T-helper 2 cell (primary cell): ENCODE results near the gene TTC7B.

Experiments
- DNase-seq, 5 experiments: peaks; one replicate each; pipeline versions ENCODE4 v3.0.0 to v3.0.0-alpha.2; 2012 to 2022

The TTC7B gene

DNA sequence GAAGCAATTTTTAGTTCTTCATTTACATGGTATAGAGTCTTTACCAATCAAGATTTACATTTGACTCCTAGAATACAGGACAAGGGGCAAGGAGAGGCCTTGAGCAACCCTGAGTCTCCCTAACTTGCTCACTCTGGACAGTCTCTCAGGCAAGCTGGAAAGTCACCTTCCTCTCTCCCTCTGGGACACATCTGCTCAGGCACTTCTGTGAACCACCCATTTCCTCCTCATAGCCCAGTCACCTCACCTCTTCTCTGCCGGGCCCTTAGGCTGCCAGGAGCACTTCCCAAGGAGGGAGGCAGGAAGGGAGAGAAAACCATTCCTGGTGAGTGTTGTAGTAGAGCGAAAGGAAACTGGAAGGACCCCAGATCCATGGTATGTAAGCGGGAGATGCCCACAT is 202.8 kb downstream of the TTC7B start:
- DNase-seq: no peak

GRCh38 chr14:90612801-90613200 is 203.4 kb downstream of the TTC7B start:
- no peak for DNase-seq

GRCh38 chr14:90611936-90612335 is 204.3 kb downstream of the TTC7B start:
- no peak for DNase-seq

DNA sequence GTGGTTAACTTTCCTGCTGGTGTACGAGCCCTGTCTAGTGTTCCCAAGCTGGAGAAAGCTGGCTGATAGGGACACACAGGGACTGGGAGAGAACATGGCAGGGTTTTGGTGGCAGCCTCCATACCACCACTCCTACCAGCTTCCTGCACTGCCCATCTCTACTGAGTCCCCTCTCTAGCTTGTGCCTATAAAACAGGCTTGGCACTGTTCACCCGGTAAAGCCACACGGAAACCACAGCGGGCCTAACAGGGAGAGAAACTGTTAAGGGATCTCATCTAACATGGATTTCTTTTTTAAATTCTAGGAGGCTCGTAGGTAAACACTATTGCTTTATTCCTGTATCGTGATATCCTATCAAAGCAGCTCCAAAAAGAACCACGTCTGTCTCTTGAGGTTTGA is 204.7 kb downstream of the TTC7B start:
- DNase-seq: no peak

GRCh38 chr14:90610346-90611040 is 205.7 kb downstream of the TTC7B start:
- DNase-seq: no peak

GRCh38 chr14:90609376-90609775 is 206.9 kb downstream of the TTC7B start:
- no peak for DNase-seq

GRCh38 chr14:90608929-90609341 is 207.3 kb downstream of the TTC7B start:
- DNase-seq: no peak

- no peak for DNase-seq
Measured at GRCh38 chr14:90608281-90608680, 207.9 kb downstream of the TTC7B start.

GRCh38 chr14:90607141-90607540 is 209.1 kb downstream of the TTC7B start:
- no peak for DNase-seq

DNA sequence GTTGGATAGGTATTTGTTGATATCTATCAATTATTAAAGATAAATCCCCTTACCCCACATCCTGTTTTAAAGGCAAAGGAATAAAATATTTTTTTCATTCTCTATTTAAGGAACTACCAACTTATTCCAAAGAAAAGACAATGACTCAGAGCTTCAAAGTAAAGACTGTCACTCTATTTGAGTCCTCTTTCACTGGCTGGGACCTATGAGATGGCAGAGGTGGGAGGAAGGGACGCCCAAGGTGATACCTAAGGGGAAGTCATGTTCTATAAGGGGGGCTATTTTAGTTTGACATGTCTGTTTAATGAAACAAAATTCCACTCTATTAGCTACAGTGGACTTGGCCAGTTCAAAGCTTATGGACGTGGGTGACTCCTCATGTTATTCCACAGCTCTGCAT is 209.8 kb downstream of the TTC7B start:
- no peak for DNase-seq

DNA sequence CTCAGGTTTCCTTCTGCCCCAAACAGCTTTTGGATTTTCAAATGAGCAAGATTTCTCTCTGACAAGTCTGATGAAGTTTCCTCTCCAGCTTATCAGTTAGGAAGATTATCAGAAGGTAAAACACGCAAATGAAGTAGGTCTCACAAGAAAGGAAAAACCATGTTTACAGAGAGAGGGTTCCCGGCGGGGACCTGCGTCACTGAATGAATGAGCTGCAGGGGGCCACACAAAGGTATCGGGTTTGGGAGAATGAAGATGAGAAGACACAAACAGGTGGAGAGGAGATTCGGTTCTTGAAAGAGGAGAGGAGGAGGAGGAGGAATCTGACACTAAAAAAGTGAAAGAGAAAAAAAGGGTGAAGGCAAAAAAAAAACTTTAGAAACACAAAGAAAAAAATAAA is 210.8 kb downstream of the TTC7B start:
- no peak for DNase-seq

GRCh38 chr14:90604356-90604755 is 211.9 kb downstream of the TTC7B start:
- no peak for DNase-seq

DNA sequence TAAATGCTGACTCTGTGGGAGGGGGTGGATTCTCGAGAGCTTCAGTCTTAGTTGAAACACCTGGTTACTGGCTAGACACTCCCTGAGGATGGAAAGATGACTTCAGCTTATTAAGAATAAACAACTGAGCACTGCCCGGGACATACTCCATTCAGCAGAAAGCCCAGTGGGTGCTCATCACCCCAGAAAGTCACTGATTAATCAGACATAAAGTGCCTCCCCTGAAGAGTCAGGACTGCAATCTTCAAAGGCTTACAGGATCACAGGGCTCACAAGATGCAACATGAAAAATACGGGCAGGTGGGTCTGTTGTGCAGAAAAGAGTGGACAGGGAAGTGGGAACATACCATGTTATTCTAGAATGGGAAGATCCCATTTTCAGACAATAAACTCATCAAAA is 212.4 kb downstream of the TTC7B start:
- no peak for DNase-seq

GRCh38 chr14:90603336-90603735 is 212.9 kb downstream of the TTC7B start:
- no peak for DNase-seq

GRCh38 chr14:90602088-90602687 is 214.0 kb downstream of the TTC7B start:
- no peak for DNase-seq

DNA sequence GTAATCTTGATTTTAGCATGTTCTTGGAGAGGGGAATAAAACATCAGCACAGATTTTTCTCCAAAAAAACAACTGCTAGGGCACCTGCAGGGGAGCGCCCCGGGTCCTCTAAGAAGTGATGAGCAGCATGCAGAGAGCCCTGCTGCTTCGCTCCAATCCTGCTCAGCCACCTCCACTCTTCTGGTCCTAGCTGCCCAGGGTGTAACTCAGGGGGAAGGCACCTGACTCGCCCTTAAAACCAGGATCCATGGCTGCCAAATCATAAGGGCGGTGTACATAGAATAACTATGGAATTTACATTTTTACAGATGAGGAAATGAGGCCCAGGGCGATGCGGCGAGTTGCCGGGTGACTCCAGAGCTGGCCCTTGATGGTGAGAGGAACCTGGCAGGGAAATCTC is 214.7 kb downstream of the TTC7B start:
- no peak for DNase-seq

GRCh38 chr14:90600619-90601018 is 215.6 kb downstream of the TTC7B start:
- no peak for DNase-seq

DNA sequence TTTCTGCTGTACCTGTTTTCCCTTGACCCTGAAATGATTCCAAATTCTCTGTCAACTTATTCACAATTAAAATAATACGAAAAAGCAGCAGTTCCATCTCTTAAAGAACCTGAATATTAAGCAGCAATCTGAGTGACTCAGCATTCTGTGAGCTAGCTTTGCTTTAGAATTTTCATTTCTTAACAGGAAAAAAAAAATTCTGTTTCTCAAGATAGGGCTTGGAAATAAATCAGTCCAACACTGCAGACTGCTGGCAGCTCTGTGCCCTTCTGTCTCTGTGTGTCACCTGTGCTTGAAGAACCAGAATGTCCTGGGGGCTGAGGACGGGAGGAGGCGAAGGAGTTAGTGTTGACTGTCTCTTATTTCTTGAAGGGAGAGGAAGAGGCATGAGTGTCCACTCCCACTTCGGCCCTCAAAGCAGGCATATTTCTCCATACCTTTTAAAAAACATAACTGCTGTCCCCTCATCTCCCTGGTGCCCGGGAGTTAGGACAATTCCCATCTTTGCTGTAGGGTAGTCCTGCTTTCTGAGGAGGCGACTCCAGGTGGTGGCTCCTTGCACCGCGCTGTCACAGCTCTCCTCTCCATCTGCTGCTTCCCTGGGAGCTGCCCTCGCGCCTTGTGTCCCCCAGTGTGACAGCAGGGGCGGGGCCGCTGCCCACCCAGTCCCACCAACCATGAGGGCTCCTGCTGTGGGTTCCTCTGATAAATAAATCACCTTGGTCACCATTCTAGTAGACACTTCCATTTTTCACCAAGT is 216.3 kb downstream of the TTC7B start:
- no peak for DNase-seq

DNA sequence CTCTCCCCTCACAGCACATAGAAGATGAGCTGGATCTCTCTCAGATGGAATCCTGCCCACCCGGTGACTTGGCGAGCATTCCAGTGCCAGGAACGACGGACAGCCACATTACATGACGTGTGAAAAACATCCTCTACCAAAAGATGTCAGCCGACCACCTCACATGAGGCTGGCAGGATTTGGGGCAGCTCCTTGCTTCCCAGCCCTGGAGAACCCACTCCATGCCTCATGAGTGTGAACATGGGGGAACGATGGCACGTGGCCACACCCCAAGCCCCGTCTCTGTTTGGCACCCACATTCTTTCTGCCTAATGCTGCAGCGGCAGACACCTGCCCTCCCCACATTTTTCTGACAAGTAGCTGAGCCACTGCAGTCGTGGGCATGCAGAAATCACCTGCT is 216.9 kb downstream of the TTC7B start:
- no peak for DNase-seq

DNA sequence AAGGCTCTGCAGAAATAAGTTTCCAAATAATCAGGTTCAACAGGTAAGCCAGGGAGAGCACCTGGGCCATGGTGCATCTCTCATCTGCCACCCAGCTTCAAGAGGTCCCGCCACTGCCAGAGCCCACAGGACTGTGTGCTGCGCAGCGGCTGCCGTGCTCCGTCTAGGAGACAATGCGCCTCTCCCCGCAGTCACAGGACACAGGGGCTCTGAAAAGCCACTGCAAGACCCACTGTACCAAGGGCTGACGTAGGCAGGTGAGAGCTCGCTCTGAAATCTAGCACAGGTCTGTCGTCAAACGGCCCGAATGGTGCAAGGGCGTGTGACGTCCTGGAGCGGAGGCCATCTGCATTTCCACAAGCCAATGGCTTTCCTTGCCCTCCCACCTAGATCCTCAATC is 218.3 kb downstream of the TTC7B start:
- no peak for DNase-seq

DNA sequence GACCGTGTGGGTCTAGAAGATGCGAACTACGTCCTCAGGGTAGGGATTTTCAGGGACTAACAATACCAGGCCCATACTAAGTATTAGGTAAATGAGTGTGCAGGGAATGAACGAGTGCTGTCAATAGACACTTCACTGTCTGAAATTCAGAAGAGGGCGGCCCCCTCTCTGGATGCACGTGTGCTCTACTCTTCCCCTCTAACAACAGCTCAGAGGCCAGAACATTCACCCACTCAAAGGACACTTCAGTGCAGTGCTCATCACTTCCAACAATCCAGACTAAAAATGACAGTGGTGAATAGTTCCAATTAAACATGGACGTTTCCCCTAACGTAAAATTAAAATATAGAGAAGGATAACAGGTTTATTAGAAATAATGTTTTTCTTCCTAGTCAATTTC is 219.5 kb downstream of the TTC7B start:
- DNase-seq: no peak

DNA sequence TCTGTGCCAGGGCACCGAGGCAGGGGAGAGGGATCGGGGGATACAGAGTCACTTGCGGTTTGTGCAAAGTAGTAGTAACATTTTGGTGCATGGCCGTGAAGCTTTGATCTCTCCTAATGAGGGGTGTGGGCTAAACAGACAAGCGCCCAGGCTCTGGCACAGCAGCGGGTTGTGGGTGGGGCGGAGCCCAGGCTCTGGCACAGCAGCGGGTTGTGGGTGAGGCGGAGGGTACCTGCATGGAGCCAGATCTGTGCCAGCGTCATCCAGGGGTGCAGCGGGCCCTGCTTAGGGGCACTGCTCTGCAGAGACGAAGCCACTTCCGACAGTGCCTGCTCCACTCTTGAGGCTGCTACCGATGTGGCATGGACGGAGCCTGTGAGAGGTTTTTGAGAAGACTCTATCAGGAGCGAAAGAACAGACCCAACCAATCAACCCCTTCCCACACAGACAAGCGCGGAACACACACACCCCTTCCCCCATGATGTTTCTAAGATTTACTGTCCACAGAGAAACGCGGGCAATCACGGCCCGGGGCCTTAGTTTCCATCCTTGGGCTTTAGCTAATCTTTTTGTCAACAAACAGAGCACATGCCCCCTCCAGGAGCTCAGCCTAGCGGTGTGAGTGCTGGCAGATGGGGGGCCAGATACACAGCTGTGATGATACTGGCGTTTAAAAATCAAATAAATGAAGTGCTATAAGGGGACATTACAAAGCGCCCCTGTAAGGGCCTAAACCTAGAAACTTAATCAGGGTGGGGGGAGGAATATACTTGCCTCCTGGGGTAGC is 222.8 kb downstream of the TTC7B start:
- no peak for DNase-seq

DNA sequence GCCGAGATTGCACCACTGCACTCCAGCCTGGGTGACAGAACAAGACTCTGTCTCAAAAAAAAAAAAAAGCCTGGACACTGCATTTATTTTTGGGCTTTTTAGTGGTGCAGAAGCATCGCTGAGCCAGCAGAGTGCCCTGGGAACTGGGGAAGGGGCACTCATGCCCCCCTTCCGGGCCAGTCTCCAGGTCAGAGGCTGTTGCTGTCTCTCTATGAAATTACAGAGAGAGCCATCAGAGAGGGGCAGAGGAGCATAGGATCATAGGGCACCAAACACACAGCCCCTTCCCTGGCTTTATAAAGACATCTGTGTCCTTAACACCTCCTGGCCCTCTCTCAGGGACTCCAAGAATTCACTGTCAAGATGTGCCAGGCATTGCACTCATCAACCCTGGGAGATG is 223.6 kb downstream of the TTC7B start:
- no peak for DNase-seq
